ENCODE results near the gene CLSTN1. TPM values are rescaled to one million over a fixed set of nuclear protein-coding genes. Genes with fewer than 3 reads are reported as not detected.

CLSTN1 gene
- total RNA-seq, 3 donors from 2014 or later: 34.4 to 38.5 (median 34.6) TPM

DNA sequence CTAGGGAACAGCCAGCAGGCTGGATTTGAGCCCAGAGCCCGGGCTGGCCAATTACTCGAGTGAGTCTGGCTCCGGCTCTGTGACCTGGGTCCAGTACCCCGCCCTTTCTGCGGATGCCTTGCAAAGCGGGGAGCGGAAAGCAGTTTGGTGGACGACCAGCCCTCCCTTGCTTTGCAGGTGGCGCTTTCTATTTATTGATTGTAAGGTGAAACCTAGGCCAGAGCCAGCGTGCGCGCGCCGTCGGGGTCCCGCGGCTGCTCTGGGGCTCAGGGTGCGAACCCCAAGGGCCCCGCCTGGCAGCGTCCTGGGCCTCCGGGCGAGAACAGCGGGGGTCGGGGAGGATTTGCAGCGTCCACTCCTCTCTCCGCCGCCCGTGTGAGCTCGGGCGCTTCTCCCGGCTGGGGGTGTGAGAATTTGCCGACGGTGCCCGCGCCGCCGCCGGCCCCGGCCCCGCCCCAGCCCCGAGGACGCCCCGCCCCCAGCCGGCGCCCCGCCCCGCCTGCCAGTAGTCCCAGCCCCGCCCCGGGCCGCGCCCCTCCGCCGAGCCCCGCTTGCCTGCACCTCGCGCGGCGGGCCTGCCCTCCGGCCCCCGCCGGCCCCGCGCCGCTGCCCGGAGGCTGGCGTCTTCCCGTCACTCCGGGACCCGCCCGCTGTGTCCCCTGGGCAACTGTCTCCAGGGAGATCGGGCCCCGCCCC lies 134.6 kb downstream of the CLSTN1 start:
- Mint-ChIP-seq H3K36me3 (ENCODE audit: insufficient read depth) (peaks cover 8% of the 10 kb centered on the region), H3K9me3 (no peaks in the 10 kb centered on the region), H3K4me1 (ENCODE audit: low read depth) (peaks cover 66% of the 10 kb centered on the region), H3K4me3 (peak overlapping the region; percentile 75), H3K27me3 (ENCODE audit: low read depth) (no peaks in the 10 kb centered on the region)
- ATAC-seq: peak; percentile 85 to 86
- peak; percentile 83 for DNase-seq

DNA sequence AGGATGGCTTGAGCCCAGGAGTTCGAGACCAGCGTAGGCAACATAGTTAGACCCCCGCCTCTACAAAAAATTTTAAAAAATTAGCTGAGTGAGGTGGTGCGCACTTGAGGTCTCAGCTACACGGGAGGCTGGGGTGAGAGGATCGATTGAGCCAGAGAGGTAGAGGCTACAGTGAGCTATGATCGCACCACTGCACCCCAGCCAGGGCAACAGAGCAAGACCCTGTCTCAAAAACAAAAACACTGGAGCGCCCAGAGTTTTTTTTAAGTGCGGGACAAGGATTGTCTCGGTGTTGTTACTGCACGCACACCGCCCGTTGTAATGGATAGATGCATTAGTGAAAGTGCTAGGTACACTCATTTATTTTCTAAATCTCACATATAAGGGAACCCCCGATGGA lies 135.2 kb downstream of the CLSTN1 start:
- H3K4me3 Mint-ChIP-seq: peak overlapping the region; percentile 75
- H3K27me3 Mint-ChIP-seq (ENCODE audit: low read depth): no peaks in the 10 kb centered on the region
- peaks cover 67% of the 10 kb centered on the region for H3K4me1 Mint-ChIP-seq (ENCODE audit: low read depth)
- DNase-seq (no peak), ATAC-seq (no peak)
- peaks cover 6% of the 10 kb centered on the region for H3K36me3 Mint-ChIP-seq (ENCODE audit: insufficient read depth)
- H3K9me3 Mint-ChIP-seq: no peaks in the 10 kb centered on the region

DNA sequence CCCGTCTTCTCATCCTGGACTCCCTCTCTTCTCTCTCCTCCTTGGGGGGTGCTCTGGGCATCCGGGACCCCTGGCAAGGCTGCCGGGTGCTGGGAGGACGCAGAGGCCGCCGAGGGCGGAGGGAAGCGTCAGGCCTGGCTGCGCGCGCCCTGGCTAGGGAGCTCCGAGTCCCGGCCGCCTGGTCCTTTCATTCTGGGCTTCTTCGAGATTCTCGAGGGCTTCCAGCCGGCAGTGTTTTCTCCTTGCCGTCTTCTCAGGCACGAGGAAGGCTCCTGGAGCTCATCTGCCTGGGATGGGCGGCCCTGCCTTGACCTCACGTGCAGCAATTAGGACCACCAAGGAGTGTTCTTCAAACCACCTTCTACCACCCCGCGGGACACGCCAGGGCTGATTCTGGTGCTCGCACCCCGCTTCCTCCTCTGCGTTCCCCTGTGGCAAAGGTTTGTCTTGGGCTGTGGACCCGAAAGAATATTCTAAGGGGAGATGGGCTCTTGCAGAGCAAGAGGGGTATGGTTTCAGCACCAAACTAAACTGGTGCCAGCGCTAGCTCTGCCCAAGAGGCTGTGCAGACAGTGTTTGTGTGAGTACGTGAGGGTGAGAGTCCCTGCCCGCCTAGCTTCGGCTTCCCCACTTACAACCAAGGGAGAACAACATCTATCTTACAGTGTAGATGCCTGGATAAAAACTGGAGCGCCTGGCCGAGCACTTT lies 135.7 kb downstream of the CLSTN1 start:
- Mint-ChIP-seq H3K4me1 (ENCODE audit: low read depth) (peaks cover 69% of the 10 kb centered on the region), H3K36me3 (ENCODE audit: insufficient read depth) (peaks cover 5% of the 10 kb centered on the region), H3K27me3 (ENCODE audit: low read depth) (no peaks in the 10 kb centered on the region), H3K4me3 (peak overlapping the region; percentile 75), H3K9me3 (no peaks in the 10 kb centered on the region)
- ATAC-seq (no peak), DNase-seq (no peak)

DNA sequence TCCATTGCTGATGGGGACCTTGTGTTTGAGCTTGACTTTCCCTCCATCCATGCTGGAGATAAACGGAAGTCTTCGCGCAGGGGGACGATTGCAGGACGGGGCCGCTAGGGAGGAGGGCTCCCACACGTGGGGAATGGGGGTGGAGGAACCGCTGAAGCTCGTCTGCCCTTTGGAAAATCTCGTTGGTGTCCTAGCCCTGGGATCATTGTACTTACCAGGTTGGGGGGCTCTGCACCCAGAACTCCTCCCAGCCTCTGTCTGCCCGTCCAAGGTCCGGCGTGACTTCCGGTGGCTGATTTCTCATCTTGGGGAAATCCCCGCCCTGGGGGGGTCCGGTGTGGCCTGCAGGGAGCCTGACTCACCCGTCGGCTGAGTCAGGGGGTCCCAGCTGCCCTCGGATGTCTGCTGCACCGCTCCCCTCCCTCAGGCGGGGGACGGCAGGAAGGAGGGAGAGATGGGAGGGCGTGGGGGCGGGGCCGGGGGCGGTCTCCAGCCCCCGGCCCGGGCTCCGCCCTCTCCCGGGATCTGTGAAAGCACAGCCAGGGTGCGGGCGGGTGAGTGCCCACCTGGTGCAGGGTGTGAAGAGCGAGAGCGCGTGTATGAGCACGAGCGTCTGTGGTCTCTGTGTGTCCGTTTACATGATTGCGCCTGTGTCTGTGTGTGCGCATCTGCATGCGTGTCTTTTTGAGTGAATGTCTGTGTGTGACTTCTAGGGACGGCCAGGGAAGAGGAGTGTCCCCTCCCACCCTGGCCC lies 136.5 kb downstream of the CLSTN1 start:
- peaks cover 5% of the 10 kb centered on the region for H3K36me3 Mint-ChIP-seq (ENCODE audit: insufficient read depth)
- peaks cover 67% of the 10 kb centered on the region for H3K4me1 Mint-ChIP-seq (ENCODE audit: low read depth)
- peak; percentile 58 to 67 for ATAC-seq
- no peaks in the 10 kb centered on the region for H3K9me3 Mint-ChIP-seq
- H3K27me3 Mint-ChIP-seq (ENCODE audit: low read depth): no peaks in the 10 kb centered on the region
- peak overlapping the region; percentile 75 for H3K4me3 Mint-ChIP-seq
- peak; percentile 73 for DNase-seq

DNA sequence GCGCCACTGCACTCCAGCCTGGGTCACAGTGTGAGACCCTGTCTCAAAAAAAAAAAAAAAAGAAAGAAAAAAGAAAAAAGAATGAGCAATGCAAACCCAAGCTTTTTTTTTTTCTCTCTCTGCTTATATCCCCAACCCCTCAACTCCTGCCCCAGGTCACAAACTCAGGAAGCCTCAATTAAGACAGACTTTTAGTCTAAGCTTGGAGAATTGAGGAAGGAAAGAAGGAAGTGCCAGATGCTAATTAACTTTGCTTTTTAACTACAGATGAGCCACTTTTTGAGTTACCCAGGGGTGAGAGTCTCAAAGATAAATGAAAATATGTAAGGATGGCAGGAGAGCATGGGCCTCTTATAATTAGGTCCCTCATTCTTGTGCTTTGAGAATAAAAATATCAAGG lies 139.0 kb downstream of the CLSTN1 start:
- Mint-ChIP-seq H3K27me3 (ENCODE audit: low read depth) (no peaks in the 10 kb centered on the region), H3K36me3 (ENCODE audit: insufficient read depth) (peaks cover 5% of the 10 kb centered on the region), H3K9me3 (no peaks in the 10 kb centered on the region), H3K4me3 (no peak overlapping the region), H3K4me1 (ENCODE audit: low read depth) (peaks cover 57% of the 10 kb centered on the region)
- no peak for DNase-seq
- no peak for ATAC-seq

DNA sequence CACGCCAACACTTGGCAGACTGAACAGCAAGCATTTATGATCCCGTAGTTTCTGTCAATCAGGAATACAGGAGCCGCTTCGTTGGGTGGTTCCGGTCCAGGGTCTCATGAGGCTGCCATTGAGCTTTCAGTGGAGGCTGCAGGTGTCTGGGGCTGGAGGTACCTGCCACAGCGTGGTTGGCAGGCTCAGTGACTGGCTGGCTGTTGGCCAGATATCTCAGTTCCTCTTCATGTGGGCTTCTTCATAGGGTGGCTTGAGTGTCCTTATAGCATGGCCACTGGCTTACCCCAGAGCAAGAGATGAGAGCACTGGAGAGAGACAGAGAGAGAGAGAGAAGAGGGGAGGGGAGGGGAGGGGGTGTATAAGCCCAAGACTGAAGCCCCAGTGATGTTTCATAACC lies 142.9 kb downstream of the CLSTN1 start:
- H3K4me3 Mint-ChIP-seq: no peak overlapping the region
- ATAC-seq (no peak), DNase-seq (no peak)
- H3K4me1 Mint-ChIP-seq (ENCODE audit: low read depth): peaks cover 58% of the 10 kb centered on the region
- H3K36me3 Mint-ChIP-seq (ENCODE audit: insufficient read depth): peaks cover 21% of the 10 kb centered on the region
- no peaks in the 10 kb centered on the region for H3K27me3 Mint-ChIP-seq (ENCODE audit: low read depth)
- H3K9me3 Mint-ChIP-seq: no peaks in the 10 kb centered on the region

DNA sequence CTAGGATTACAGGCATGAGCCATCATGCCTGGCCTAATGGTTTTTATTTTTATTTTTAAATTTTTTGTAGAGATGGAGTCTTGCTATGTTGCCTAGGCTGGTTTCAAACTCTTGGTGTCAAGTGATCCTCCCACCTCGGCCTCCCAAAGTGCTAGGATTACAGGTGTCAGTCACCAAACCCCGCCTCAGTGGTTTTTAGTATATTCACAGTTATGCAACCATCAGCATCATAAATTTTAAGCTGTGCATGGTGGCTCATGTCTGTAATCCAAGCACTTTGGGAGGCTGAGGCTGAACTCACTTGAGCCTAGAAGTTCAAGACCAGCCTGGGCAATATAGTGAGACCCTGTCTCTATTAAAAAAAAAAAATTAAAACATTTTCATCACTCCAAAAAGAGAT lies 143.7 kb downstream of the CLSTN1 start:
- peaks cover 21% of the 10 kb centered on the region for H3K36me3 Mint-ChIP-seq (ENCODE audit: insufficient read depth)
- no peak for DNase-seq
- H3K4me3 Mint-ChIP-seq: no peak overlapping the region

More for the DNA sequence above, 143.7 kb downstream of the CLSTN1 start:
- Mint-ChIP-seq H3K27me3 (ENCODE audit: low read depth) (no peaks in the 10 kb centered on the region), H3K9me3 (no peaks in the 10 kb centered on the region), H3K4me1 (ENCODE audit: low read depth) (peaks cover 55% of the 10 kb centered on the region)
- no peak for ATAC-seq

Other genes with a start within 250 kb of the CLSTN1 start
- 10 to 100 TPM; 37.0 to 44.6 (median 38.8) TPM for gene TMEM201, start 235.1 kb downstream of the CLSTN1 start, total RNA-seq
- gene PIK3CD, start 172.2 kb downstream of the CLSTN1 start, total RNA-seq: 100 to 1,000 TPM in 1 of 3 donors, 10 to 100 TPM in 2; 97.6 to 123 (median 99.2) TPM
- 1 to 10 TPM; 4.2 to 5.2 (median 4.7) TPM for gene CTNNBIP1, start 86.3 kb upstream of the CLSTN1 start, total RNA-seq
- gene LZIC, start 119.4 kb upstream of the CLSTN1 start, total RNA-seq: 10 to 100 TPM; 31.4 to 35.5 (median 35.5) TPM
- 1 to 10 TPM; 3.8 to 5.9 (median 4.4) TPM for gene NMNAT1, start 119.5 kb upstream of the CLSTN1 start, total RNA-seq
- gene RBP7, start 173.3 kb upstream of the CLSTN1 start, total RNA-seq: not detected
- 10 to 100 TPM; 31.5 to 35.9 (median 33.7) TPM for gene UBE4B, start 209.0 kb upstream of the CLSTN1 start, total RNA-seq

All from activated T-cell treated with anti-CD3 and anti-CD28 coated beads, Interleukin-2, amount 50 U/mL, for 4 hours (primary cell).